Parathyroid adenoma (tissue), 2 donors: Measurements from ENCODE around the gene TCAF1.
"Not testable (repeated sequence)": the region's sequence is repeated elsewhere in the genome, so short reads cannot be mapped to it uniquely, and the experiment has no call there.

ENCODE experiments used
- H2AFZ ChIP-seq: fragments of 300-600 bp; sonication (generic); one replicate; pipeline ENCODE4 v1.7.0; 2017; ENCODE audit warnings: antibody characterized with exemption, mild to moderate bottlenecking
- H3K27ac ChIP-seq: fragments of 300-600 bp; sonication (generic); one replicate; pipeline ENCODE4 v1.7.0; 2017
- H3K27me3 ChIP-seq: fragments of 300-600 bp; sonication (generic); one replicate; pipeline ENCODE4 v1.7.0; 2017; ENCODE audit warnings: low read length; ENCODE audit not compliant: control insufficient read depth, insufficient read depth
- H3K36me3 ChIP-seq: fragments of 300-600 bp; sonication (generic); one replicate; pipeline ENCODE4 v1.7.0; 2017; ENCODE audit warnings: low read length; ENCODE audit not compliant: control insufficient read depth, insufficient read depth
- H3K4me1 ChIP-seq: fragments of 300-600 bp; sonication (generic); one replicate; pipeline ENCODE4 v1.7.0; 2017; ENCODE audit warnings: control low read depth
- H3K4me2 ChIP-seq: fragments of 300-600 bp; sonication (generic); one replicate; pipeline ENCODE4 v1.7.0; 2017; ENCODE audit warnings: low read length
- H3K4me3 ChIP-seq: fragments of 300-600 bp; sonication (generic); one replicate; pipeline ENCODE4 v1.7.0; 2017; ENCODE audit warnings: low read depth, low read length
- H3K79me2 ChIP-seq: fragments of 300-600 bp; sonication (generic); one replicate; pipeline ENCODE4 v1.7.0; 2017; ENCODE audit warnings: control low read depth
- H3K9ac ChIP-seq: fragments of 300-600 bp; sonication (generic); one replicate; pipeline ENCODE4 v1.7.0; 2017; ENCODE audit warnings: mild to moderate bottlenecking
- H3K9me3 ChIP-seq: fragments of 300-600 bp; sonication (generic); one replicate; pipeline ENCODE4 v1.7.0; 2017; ENCODE audit warnings: low read length; ENCODE audit not compliant: control insufficient read depth
- donor health status: primary hyperparathyroidism.

TCAF1 gene

DNA sequence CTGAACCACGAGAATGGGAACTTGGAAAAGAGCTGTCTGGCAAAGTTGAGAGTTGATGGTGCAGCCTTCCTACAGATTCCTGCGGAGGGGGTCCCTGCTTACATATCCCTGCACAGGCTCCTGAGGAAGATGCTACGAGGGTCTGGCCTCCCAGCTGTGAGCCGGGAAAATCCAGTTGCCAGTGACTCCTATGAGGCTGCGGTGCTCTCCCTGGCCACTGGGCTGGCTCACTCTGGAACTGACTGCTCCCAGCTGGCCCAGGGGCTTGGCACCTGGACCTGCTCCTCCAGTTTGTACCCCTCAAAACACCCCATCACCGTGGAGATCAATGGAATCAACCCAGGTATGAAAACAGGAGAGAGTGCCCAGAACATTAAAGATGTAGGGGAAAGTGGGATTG lies 91.3 kb downstream of the TCAF1 start:
- not testable (repeated sequence) for H3K4me3 ChIP-seq, H3K4me1 ChIP-seq, H3K36me3 ChIP-seq, H3K4me2 ChIP-seq, H2AFZ ChIP-seq, H3K27me3 ChIP-seq, H3K27ac ChIP-seq, H3K9me3 ChIP-seq, H3K79me2 ChIP-seq, H3K9ac ChIP-seq

GRCh38 chr7:143806664-143807071 lies 95.3 kb downstream of the TCAF1 start:
- not testable (repeated sequence) for H3K9me3 ChIP-seq, H2AFZ ChIP-seq, H3K9ac ChIP-seq, H3K4me1 ChIP-seq, H3K27me3 ChIP-seq, H3K27ac ChIP-seq, H3K4me3 ChIP-seq, H3K4me2 ChIP-seq, H3K36me3 ChIP-seq, H3K79me2 ChIP-seq
